K562 treated with DMSO at 1 percent for 12 hours (cell line): ENCODE measurements around the gene CABP4. TPM values are rescaled to one million over a fixed set of nuclear protein-coding genes. Genes with fewer than 3 reads are reported as not detected.

Experiments used
- total RNA-seq: library from RNA; unstranded; fragments of 300-600 nt; gene quantifications from 2 replicates; pipeline ENCODE4 v1.2.3, GENCODE V29; 2022; ENCODE audit not compliant: insufficient read depth

The CABP4 gene
- not detected in 2 replicates for total RNA-seq

DNA sequence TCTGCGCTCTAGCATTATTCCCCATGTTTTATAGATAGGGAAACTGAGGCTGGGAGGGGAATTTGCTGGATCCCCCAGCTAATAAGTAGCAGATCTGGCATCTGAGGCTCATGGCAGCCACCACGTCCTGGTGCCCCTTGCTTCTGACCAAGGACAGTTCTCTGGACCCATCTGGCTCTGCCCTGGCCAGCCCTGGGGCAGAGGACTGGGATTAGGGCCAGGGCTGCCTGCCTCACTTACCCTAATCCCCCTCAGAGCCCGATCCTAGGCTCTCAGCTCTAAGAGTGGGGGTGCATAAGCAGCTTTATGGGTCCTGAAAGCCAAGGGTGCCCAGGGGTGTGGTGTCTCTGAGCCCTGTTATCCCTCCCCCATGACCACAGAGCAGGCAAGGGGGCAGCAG, at the start of gene CABP4:
CABP4 (plus strand) TSS at position 301 of the 400 bp plus-strand sequence; CDS start at position 371, 70 bp downstream.

DNA sequence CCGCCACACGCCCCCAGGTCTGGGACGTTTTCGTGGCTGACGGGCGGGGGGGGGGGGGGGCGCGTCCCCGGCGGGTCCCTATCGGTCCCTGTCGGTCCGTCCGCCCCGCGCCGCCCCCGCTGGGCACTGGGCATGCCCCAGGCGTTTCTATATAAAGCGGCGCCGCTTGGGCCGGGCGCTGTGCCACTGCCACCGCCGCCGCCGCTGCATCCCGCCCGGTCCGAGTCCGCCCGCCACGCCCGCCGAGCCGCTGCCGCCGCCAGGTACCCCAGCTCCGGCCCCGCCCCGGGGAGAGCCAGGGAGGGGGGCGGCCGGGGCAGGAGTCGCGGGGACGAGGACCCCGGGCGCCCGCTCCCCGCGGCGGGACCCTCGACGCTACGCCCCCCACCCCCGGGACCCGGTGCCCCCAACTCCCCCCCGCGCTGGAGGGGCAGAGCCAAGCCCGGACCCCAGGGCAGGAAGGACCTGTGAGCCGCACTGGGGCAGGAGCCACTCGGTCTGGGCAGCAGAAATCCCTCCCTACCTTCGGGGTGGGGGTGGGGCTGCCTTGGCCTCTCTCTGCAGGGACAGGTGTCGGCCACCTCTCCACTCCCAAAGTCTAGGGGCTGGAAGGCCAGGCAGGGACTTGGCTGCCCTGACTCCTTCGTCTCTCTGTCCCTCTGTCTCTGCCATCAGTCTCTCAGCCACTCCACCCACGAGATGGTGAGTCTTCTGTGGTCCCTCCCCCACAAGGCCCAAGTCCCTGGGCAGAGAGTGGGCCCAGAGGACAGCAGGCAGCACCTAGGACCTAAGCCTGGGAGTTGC, 39.5 kb upstream of the CABP4 start, which contains the start of gene CARNS1:
CARNS1 (plus strand) TSS at position 178 of the 804 bp plus-strand sequence; CDS start at position 700, 522 bp downstream.

DNA sequence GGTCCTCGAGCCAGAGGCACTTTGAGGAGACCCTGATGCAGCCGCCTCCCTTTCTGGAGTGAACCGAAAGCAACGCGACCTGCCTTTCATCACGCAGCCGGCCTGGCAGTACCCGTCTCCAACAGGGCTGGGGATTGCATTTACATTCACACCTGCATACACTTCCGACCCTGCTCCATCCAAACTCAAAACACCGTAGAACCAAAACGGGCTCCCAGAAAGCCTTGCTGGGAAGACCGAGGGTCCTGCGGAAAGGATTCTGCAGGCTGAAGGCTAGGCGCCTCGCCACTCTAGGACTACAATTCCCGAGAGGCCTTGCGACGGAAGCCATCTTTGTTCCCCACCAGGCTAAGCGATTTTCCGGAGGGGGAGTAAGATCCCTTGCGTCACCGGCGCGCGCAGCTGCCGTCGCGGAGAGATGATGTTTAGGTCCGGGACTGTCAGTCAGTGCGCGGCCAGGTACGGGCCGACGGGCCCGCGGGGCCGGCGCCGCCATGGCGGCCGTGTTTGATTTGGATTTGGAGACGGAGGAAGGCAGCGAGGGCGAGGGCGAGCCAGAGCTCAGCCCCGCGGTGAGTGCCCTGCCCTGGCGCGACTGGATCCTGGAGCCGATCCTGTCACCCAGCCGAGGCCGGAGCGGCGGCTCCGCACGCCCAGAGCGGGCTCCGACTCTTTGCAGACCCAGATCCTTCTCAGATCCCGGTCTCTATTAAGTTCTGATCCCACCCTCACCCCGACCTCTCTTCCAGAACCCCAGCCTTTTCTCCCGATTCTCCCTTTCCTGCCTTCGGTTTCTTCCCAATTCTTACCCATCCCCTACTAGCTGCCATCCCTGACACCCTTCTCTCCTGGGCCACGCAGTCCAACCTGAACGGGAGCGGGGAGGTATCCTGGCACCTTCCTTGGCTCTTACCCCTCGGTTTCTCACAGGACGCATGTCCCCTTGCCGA, 26.8 kb upstream of the CABP4 start, which contains the start of gene RPS6KB2:
RPS6KB2 (plus strand) TSS at position 443 of the 950 bp plus-strand sequence; CDS start at position 495, 52 bp downstream.

DNA sequence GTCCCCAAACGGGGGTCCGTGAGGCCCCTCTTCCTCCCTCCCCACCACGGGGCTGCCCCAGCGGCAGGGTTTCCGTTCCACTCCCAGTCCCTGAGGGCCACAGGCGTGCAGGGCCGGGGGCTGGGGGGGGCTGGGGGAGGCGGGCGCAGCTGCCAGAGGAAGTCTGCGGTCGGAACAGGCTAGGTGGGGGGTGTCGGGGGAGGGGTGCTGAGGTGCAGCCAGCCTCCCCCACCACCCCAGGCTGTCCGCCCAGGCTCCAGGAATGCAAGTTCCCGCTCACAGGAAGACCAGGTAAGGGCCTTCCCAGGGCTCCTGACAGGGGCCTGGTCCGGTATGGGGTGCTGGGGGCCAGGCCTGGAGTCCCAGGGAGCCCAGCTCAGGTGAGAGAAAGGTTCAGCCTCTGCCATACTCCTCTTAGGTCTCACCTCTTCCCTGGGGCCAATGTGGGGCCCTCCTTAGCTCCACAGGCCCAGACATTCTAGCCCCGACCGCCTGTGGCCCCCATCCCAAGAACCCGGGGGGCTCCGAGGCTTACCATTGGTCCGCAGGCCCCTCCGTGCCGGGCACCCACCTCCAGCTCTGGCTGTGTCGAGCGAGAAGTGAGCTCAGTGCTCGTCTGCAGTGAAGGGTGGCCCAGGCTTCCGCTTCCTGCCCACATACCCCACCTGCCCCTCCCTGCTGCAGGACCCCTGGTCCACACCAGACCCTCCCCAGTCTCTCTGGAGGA, 17.9 kb upstream of the CABP4 start, which contains the start of gene PTPRCAP:
PTPRCAP (minus strand) TSS at position 601 of the 727 bp plus-strand sequence; CDS start at position 538, 63 bp downstream.

DNA sequence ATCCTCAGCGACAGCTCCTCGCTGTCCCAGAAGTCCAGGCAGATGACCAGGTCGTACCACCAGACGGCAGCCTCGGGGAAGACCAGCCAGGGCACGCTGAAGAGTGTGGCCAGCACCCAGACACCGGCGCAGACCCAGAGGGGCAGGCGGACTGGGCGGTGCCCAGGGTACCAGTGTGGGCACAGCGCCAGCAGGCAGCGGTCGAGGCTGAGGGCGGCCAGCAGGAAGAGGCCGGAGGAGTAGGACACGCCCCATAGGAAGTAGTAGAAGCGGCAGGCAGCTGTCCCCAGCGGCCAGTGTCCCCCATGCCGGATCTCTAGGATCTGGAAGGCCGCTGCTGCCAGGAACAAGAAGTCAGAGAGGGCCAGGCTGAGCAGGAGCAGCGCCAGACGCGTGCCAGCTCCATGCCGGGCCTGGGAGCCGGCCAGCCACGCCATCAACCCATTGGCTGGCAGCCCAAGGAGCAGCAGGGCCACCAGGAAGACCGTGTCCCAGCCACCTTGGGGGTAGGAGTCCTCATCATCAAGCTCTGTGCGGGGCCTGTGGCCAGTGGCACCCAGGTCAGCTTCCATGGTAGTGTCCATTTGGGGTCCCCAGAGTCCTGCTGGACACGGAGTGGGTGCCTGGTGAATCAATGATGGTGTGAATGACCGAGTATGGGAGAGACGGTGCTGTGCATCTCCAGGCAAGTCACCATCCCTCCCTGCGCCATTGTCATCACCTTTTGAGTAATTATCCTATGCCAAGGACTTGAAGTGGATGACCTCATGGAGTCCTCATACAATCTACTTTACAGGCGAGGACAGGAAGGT, 2.8 kb upstream of the CABP4 start, which contains the start of gene GPR152:
GPR152 (minus strand) TSS at position 589 of the 812 bp plus-strand sequence; CDS start at position 584, 5 bp downstream.

GRCh38 chr11:67468759-67469507, 13.8 kb downstream of the CABP4 start, which contains the start of gene TMEM134:
TMEM134 (minus strand) TSS chr11:67469251; CDS start chr11:67469192, 59 bp downstream.

GRCh38 chr11:67482827-67483798, 28.0 kb downstream of the CABP4 start, which contains the start of gene AIP:
AIP (plus strand) TSS chr11:67483026; CDS start chr11:67483159, 133 bp downstream.

GRCh38 chr11:67504950-67505581, 49.9 kb downstream of the CABP4 start, which contains the start of gene PITPNM1:
PITPNM1 (minus strand) TSS chr11:67505363; CDS start chr11:67504180, 1,183 bp downstream.

GRCh38 chr11:67507864-67508485, 52.8 kb downstream of the CABP4 start, which contains the start of gene CDK2AP2:
CDK2AP2 (minus strand) TSS chr11:67508162; CDS start chr11:67508082, 80 bp downstream.

Other genes starting within 250 kb of the CABP4 start
- 127 and 167 TPM in 2 replicates for gene GRK2, start 188.9 kb upstream of the CABP4 start, total RNA-seq
- gene ANKRD13D, start 166.1 kb upstream of the CABP4 start, total RNA-seq: 53.9 and 69.9 TPM in 2 replicates
- 2.9 and 3.3 TPM in 2 replicates for gene SSH3, start 151.8 kb upstream of the CABP4 start, total RNA-seq
- 95.5 and 130 TPM in 2 replicates for gene POLD4, start 101.8 kb upstream of the CABP4 start, total RNA-seq
- gene CLCF1, start 81.8 kb upstream of the CABP4 start, total RNA-seq: 2.8 and 4.5 TPM in 2 replicates
- gene RAD9A, start 63.4 kb upstream of the CABP4 start, total RNA-seq: 33.4 and 59.3 TPM in 2 replicates
- 313 and 351 TPM in 2 replicates for gene PPP1CA, start 53.5 kb upstream of the CABP4 start, total RNA-seq
- gene TBC1D10C, start 51.3 kb upstream of the CABP4 start, total RNA-seq: 0.62 TPM in 1 of 2 replicates, not detected in the other
- gene CARNS1, start 39.7 kb upstream of the CABP4 start, total RNA-seq: not detected in 2 replicates
- 81.1 and 94.7 TPM in 2 replicates for gene RPS6KB2, start 26.9 kb upstream of the CABP4 start, total RNA-seq
- 1.8 and 4.2 TPM in 2 replicates for gene PTPRCAP, start 17.7 kb upstream of the CABP4 start, total RNA-seq
- 180 and 198 TPM in 2 replicates for gene CORO1B, start 11.9 kb upstream of the CABP4 start, total RNA-seq
- not detected in 2 replicates for gene GPR152, start 2.6 kb upstream of the CABP4 start, total RNA-seq
- gene TMEM134, start 13.9 kb downstream of the CABP4 start, total RNA-seq: 21.4 and 32.1 TPM in 2 replicates
- 86.6 and 130 TPM in 2 replicates for gene AIP, start 27.7 kb downstream of the CABP4 start, total RNA-seq
- gene PITPNM1, start 50.0 kb downstream of the CABP4 start, total RNA-seq: 28.6 and 34.2 TPM in 2 replicates
- 103 and 111 TPM in 2 replicates for gene CDK2AP2, start 52.8 kb downstream of the CABP4 start, total RNA-seq
- not detected in 2 replicates for gene CABP2, start 68.1 kb downstream of the CABP4 start, total RNA-seq
- 1,909 and 2,597 TPM in 2 replicates for gene GSTP1, start 128.5 kb downstream of the CABP4 start, total RNA-seq
- gene NDUFV1, start 151.6 kb downstream of the CABP4 start, total RNA-seq: 208 and 271 TPM in 2 replicates
- gene NUDT8, start 174.6 kb downstream of the CABP4 start, total RNA-seq: 18.2 and 22.5 TPM in 2 replicates
- not detected in 2 replicates for gene TBX10, start 184.4 kb downstream of the CABP4 start, total RNA-seq
- not detected in 2 replicates for gene ACY3, start 195.4 kb downstream of the CABP4 start, total RNA-seq
- not detected in 2 replicates for gene ALDH3B2, start 219.3 kb downstream of the CABP4 start, total RNA-seq